GM19372 (cell line): ENCODE results near the gene RNASE8.

Experiments used
- ATAC-seq: cut with Tn5 transposase; IDR thresholded peaks from one replicate; pipeline ENCODE4 v1.9.1; 2021; ENCODE audit warnings: mild to moderate bottlenecking, low read depth, moderate library complexity; ENCODE audit not compliant: unreplicated experiment

RNASE8 gene

DNA sequence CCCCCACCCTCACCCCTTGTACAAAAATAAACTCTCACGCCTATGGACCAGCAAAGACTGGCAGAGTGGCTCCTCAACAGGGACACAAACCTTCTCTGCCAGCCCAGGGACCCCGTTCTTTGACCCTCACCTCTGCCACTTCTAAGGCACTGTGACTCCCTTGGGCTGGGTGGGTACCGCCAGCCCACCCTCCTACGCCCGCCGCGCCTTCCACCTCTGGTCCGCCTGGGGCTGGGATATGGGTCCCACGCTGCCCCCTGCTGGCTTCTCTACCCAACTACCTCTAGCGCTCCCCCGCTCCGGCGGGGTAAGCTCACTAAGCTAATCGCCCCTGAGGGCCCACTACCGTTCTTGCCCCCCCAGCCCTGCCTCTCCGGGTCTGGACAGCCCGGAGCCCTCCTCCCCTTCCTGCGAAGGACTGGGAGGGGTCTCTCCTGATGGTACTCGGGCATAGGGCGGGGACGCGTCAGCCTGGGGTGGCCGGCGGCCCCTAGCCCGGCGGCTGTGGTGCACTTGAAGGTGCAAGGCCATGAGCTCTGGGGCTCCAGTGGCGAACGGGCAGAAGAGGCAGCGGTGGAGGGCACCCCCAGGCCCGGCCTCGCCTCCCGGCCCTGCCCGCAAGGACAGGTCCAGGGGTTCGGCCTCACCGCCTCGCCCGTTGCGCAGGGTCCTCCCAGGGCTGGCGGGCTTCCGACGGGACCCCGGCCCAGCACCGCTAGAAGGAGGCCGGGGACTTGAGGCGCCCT lies 32.7 kb downstream of the RNASE8 start:
- ATAC-seq: no peak

DNA sequence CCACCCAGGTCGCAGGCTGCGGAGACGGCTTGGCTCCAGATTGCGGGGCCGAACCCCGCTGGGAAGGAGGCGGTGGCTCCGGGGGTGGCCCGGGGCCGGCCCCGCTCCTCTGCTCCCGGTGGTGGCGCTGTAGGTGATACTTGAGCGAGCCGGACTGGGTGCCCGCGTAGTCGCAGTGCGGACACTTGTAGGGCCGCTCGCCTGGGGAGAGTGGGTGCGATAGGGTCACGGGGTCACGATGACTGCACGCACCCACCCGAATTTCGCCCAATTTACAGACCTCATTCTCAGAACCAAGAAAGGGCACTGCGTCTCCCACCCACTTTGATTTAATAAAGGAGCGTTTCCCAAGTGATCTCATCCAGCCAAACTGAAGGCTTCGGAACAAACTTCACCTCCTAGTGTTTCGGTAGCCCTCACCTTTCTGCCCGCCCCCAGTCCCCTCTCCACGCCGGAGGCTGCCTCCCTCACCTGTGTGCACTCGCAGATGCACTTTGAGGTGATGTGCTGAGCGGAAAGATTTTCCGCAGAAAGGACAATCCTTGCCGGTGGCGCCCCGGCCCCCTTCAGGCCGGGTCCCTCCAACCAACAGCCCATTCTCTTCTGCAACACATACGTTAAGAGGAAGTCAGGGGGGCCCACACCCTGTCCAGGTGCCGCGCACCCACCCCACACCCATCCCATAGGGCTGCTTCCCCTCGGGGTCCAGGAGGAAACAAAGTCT lies 33.5 kb downstream of the RNASE8 start:
- no peak for ATAC-seq

DNA sequence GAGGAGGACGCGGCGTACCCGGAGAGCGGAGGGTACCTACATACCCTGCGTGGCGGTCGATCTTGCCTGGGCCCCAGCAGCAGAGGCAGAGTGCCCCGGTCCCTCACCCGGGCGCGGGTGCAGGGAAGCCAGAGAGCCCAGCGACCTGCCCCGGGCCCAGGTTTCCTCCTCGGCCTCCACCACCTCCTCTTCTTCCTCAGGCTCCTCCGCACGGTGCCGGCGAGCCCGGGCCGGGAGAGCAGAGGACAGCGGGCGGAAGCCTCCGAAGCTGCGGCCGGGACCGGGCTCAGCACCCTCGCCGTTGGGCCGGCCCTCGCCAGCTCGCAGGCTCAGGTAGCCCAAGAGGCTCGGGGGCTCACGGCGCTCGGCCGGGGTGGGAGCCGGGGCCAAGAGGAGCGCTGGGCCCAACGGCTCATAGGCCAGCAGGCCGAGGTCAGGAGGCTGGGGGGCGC lies 34.2 kb downstream of the RNASE8 start:
- no peak for ATAC-seq

DNA sequence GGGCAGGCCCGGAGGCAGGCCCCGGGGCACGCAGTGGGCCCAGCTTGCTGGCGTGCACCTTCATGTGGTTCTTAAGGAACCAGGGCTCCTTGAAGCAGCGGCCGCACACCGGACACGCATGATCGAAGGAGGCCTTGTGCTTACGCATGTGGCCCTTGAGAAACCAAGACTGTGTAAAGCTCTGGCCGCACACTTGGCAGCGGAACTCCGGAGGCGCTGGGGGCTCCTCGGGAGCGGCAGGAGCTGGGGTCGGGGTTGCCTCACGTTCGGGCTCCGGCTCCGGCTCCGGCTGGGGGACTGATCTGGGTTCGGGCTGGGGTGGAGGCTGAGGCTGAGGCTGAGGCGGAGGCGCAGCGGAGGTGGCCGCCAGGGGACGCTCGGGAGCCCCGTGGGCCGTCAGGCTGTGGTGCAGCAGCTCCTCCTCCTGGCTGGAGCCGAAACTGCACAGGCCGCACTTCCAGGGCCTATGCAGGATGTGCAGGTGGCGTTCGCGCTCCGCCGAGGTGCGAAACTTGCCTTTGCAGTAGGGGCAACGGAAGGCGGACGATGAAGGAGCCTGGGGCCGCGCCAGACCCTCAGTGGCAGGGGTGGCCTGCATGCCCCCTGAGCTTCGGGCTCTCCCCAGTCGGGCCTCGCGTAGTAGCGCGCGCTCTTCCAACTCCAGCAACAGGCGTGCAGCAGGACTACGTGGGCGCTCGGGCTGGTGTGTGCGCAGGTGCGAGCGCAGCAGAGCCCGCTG lies 34.8 kb downstream of the RNASE8 start:
- ATAC-seq: peak; percentile 90

DNA sequence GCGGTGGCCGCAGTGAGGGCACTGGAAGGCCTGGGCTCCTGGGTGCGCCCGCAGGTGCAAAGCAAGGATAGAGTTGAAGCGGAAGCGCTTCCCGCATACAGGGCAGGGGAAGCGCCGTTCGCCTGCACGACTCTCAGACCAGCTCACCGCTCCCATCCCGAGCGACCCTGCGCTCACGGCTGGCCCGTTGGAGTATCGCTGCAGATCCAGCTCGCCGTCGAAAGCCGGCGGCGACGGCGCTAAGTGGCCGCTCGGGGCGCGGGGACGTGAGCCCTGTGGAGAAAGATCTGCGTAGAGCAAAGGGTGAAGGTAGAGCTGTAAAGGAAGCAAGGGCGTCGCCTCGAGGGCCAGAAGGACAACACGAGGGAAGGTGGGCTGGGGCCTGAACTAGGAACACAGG lies 35.4 kb downstream of the RNASE8 start:
- no peak for ATAC-seq

DNA sequence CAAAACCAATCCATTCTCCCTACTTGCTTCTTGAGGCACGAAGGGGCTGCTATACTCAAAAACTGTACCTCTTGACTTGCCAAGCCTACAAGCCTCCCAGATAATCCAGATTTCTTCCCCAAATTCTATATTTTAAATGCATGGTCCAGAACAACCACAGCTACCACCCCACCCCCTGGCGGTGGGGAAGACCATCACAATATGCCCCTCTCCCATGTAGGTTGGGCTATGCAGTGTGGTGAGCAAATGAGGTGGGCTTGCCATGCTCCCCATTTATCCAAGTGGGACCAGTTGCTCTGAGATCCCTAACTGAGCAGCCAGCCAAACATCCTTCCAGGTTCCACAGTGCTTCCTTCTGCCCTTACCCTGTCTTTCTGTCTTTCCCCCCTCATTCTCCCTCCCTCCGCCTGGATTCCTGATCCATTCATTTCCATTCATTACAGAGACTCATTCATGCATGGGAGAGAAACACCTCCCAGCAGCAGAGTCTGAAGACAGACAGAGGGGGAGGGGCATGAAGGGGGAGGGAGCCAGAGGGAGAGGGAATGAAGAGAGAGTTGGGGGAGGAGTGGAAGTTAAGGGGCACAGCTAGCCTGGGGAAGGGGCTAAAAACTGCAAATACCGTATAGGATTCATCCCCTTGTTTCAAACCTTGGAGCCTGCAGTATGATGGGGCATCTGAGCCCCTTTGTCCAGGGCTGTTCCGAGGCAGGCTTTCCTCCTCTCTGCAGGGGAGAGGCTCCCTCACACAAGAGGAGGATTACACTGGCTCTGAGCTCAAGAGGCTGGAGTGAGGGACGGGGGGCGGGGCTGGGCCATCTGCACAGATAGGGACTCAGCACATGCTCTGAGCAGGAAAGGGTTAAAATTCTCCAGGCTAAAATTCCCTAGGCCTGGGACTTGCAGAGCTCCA lies 36.4 kb downstream of the RNASE8 start:
- ATAC-seq: no peak

DNA sequence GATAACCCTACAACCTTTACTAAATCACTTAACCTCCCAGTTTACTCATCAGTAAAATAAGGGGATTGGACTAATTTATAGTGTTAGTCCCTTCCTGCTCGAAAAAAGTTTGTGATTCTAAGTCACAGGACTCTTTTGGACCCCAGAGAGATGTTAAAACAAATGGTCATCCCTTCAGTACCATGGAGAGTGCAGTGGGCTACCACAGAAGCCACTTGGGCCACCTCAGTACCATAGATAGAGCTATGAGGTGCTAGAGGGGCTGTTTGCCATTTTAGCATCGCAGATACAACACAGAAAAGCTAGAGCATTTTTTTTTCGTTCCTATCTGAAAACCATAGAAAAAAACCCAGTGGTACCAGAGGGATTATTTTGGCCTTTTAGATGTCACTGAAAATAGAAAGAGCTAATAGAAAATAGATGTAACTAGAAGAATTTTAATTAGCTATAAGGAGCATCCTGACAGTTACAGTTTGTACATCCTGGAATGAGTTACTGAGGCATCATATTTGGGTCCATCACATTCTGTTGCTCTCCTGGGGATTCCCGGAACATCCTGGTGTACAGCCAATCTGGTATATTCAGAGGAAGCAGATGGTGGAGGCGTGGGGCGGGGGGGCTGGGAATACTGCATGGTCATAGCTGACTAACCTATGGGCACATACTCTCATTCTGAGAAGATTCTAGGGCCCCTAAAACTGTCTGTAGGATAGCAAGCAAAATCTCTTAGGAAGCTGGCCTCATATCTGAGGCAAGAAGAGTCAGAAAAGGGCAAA lies 38.0 kb downstream of the RNASE8 start:
- no peak for ATAC-seq

DNA sequence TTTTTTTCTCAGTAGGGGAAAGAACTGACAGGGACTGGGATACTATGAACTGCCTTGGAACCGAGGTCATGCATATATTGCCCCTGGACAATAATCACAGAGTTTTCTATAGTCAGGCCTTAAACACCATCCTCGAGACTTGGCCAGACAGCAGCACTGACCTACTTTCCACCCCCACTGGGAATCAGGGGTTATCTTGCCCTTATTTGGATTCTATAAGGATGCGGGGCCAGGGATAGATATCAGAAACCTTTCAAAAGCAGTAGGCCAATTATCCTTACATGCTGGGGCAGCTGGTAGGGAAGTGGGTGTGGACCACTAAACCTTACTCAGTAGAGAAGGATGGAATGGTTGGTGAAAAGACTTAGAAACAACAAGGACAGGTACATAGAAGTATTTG lies 38.8 kb downstream of the RNASE8 start:
- no peak for ATAC-seq

DNA sequence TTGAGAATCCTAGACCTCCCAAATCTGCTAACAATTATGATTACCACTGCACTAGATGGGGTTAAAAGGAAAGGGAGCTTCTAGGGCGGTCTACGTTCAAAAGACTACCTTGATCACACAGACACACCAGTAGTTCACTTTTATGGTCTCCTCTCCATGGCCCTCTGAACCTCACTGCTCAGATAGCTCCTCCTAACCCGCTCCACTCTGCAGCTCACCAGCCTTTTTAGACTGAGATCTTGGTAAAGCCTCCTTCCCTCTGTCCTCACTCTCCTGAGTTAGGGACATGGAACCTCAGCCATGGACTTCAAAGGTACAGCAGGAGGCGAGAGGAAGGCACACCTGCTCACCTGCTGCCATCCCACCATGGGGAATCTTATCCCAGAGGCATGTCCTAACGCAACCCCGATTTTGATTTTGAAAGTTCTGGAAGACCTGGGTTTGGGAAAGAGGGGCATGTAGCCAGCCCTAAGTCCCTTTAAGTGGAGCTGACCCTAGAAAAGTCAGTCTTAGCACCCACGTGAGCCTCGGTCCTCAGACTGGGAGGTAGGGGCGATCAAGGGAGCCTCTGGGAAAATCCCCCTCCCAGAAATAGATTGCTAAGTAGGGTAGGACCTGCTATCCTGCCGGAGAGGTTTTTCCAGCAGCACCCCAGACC lies 39.5 kb downstream of the RNASE8 start:
- ATAC-seq: no peak

DNA sequence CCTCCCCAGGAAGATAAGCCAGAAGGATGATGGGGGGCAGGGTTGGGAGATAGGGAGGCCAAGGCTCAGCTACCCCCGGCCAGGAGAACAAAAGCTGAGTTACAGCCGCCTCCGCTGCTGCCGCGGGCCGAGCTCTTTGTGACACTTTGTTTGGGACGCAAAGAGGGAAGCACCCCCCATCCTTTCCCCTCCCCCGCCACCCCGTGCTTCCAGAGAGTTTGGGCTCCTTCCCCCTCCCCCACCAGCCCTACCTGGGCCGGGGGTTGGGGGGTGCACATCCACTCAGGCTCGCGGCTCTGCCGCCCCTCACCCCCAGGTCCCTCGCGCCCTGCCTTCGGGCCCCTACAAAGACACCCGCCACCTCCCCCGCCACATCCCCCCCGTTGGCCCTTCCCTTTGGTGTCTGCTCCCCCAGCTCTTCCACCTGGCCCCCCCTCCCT lies 40.0 kb downstream of the RNASE8 start:
- ATAC-seq: no peak

DNA sequence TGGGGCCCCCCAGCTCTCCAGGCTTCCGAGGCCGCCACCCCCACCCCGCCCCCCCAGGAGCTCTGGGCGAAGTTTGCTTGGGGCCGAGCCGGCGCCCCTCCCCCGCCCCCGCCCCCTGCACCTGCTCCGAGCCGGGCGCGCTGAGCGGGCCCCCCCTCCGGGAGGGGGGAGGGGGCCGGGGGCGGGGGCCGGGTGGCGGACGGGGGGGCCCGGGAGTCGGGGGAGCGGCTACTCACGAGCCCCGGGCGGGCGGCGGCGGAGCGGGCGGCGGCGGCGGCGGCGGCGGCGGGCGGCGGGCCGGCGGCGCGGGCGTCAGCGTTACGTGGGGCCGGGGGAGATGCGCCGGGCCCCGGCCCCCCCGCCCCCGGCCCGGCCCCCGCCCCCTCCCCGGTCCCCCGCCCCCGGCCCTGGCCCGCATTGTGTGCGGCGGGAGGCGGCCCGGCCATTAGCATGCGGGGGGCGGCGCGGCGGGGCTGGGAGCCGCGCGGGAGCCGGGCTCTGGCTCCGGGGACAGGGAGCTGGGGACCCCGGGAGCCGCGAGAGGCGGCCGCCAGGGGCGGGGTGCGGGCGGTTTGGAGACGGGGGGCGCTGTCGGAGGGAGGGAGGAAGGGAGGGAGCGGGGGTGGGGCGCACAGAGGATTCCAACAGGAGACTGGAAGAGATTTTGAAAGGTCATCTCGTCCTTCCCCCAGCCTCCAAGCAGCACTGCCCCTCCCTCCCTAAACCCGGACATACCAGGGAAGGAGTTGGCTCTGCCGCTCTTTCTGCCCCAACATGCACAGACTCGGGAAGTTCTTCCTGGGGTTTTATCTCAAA lies 40.7 kb downstream of the RNASE8 start, which contains the start of gene ZNF219:
TSS of gene ZNF219 (minus strand) at position 580 of the 816 bp plus-strand sequence. CDS start 5,064 bp downstream, outside the sequence.
- no peak for ATAC-seq

DNA sequence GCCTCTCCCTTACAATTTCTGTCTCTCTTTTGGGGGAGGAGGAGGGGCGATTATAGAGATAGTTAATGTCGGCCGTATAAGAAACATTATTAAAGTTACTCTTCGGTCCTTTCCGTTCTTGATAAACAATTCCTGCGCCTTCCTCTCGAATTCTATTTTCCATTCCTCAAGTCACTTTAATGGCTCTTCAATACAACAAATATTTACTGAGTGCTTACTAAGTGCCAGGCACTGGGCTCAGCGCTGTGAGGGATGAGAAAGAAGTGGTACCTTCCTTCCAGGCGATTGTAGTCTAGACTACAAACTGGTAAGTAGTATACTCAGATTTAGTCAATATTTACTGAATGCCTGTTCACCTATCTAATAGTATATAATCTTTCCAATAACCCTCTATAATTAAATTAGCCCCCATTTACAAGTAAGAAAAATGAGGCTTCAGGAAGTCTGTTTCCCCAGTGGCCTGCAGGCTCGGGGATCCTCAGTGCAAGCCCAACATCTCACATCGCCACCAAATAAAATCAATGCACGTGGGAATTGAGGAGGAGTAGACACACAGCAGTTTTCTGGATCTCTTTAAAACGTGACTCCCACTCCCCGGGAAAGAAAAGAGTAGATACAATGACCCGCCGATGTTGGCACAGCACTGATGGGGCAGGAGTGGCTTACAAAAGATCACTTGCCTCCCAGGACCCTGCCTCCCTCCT lies 41.4 kb downstream of the RNASE8 start:
- ATAC-seq: no peak

DNA sequence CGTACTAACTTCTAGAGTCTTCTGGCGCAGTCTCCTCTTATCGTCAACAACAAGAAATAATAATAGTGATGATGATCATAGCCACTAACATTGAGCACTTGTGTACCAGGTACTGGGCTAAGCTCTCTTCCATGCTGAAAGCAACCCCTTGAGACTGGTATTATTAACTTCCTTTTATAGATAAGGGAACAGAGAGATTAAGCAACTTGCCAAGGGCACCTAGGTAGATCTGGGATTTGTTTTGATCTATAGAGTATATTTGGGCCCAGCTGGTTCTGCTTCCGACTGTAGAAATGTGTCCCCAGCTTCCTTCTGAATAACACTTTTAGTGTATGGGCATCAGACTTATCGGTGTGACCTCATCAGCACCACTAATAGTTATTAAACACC lies 42.0 kb downstream of the RNASE8 start:
- no peak for ATAC-seq

DNA sequence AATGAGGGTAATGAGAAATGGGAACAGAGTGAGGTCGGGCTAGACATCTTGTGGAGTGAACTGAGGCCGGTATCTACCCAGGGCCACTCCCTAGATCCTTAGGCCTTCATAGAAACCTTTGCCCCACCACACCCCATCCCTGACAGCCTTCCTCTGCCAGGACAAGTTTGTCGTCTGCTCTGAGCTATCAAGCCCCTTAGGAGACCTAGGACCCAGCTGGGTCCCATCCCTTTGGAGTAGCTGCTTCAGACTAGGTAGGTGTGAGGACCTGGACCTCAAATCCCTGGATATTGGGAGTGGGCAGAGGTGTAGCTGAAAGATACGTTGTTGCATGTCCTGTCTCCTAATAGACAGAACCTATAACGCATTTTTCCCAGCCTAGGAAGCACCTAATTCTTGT lies 43.3 kb downstream of the RNASE8 start, which contains the start of gene TMEM253:
TSS of gene TMEM253 (plus strand) at position 136 of the 400 bp plus-strand sequence. CDS start 278 bp downstream, outside the sequence.
- no peak for ATAC-seq

DNA sequence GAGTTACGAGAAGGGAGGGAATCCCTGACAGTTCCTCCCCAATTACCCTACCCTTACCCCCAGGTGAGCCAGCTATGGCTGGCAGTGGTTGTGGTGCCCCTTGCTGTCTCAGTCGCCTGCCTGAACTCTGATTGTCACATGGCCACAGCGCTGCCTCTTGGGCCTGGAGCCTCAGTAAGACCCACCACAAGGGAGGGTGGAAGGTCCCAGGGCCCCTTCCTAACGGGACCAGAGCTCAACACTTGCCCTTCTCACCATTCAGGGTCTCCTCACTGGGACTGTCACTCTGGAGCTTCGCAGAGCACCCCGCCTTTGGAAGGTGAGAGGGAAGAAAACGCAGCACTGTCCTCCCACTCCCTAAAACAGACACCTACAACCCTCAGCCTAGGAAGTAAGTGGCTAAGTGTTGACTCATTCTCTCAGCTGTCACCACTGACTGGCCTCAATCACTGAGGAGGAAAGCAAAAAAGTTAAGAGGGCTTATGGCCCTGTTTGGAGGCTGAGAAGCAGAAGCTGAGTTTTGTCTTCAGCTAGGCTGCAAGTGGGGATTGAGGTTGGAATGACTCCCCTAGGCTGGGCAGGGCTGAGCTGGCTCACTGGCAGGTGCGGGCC lies 44.3 kb downstream of the RNASE8 start:
- ATAC-seq: no peak

DNA sequence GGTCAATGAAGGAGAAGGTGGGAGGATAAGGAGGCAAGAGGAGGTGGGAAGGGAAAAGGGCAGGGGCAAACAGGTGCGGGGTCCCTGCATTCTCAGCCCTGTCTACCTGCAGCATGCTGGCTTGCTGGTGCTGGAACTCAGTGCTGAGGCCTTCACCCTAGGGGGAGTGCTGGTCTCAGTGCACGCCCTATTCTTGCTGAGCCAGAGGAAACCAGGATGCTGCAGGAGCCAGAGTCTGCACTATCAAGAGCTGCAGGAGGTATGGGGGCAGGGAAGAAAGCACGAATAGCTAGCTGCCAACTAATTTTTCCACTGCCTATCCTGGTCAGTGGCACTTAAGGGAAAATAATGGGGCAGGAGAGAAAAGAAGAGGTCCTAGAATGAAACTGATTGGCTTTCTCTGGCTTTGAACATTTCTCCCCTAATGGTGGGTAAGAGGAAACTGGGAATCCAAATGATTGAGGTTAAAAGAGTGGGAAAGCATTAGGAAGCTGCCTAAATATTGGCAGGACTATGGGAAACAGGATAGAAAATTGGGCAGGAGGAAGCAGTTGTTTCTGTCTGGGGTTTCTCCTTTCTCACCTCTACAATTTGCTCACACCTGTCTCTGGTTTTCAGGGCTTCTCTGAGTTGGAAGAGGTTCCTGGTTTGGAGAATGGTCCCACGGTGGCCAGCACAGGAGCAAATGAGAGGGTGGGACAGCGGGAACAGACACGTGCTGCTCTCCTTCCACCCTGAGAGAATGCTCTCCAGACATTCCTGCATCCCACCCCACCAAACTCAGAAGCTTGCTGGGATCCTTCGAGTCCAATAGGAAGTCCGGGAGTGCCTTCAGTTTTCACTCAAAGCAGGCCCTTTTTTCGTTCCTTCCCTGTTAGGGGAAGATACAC lies 45.1 kb downstream of the RNASE8 start:
- no peak for ATAC-seq
